Osteocyte (in vitro differentiated cells): ENCODE measurements around the gene KIZ. TPM values are rescaled to one million over a fixed set of nuclear protein-coding genes. Genes with fewer than 3 reads are reported as not detected.

Experiments used
- DNase-seq: peaks from one replicate; pipeline ENCODE4 v3.0.0; 2021; ENCODE audit warnings: mixed read lengths; ENCODE audit not compliant: unreplicated experiment; ENCODE audit errors: extremely low spot score
- H3K27ac Mint-ChIP-seq: one replicate; pipeline ENCODE4 v1.8.0; 2021; ENCODE audit warnings: mild to moderate bottlenecking, mixed read lengths; ENCODE audit not compliant: unreplicated experiment
- H3K27me3 Mint-ChIP-seq: one replicate; pipeline ENCODE4 v1.8.0; 2021; ENCODE audit warnings: mixed read lengths; ENCODE audit not compliant: unreplicated experiment
- H3K36me3 Mint-ChIP-seq: one replicate; pipeline ENCODE4 v1.8.0; 2021; ENCODE audit warnings: mixed read lengths; ENCODE audit not compliant: unreplicated experiment
- H3K4me1 Mint-ChIP-seq: one replicate; pipeline ENCODE4 v1.8.0; 2021; ENCODE audit warnings: mixed read lengths; ENCODE audit not compliant: unreplicated experiment
- H3K4me3 Mint-ChIP-seq: one replicate; pipeline ENCODE4 v1.8.0; 2021; ENCODE audit warnings: mild to moderate bottlenecking, moderate library complexity, mixed read lengths; ENCODE audit not compliant: unreplicated experiment
- H3K9me3 Mint-ChIP-seq: one replicate; pipeline ENCODE4 v1.8.0; 2021; ENCODE audit warnings: mixed read lengths; ENCODE audit not compliant: unreplicated experiment
- total RNA-seq: library from RNA; stranded (reverse); gene quantifications from 2 replicates; pipeline ENCODE4 v1.2.1, GENCODE V29; 2021
- TF ChIP-seq, protein P1 (sequence below): fragments of 200-600 bp; sonication (generic); IDR thresholded peaks from 2 replicates; pipeline ENCODE4 v1.5.0; 2021; ENCODE audit warnings: antibody characterized with exemption, mild to moderate bottlenecking, moderate library complexity

The KIZ gene
- total RNA-seq, 1 donor from 2014 or later: 21.2 TPM

DNA sequence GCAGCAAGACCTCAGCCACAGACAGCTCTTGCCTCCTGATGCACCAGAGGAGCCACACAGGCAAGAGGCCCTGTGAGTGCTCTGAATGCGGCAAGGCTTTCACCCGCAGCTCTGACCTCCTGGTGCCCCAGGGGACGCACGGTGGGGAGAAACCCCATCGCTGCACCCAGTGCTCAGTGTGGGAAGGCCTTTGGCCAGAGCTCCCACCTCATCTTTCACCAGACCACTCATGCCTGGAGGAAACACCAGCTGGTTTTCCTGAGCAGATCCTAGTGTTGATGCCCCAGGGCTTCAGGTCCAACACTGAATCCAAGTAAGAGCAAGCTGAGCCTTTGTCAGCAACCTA, 140.3 kb downstream of the KIZ start:
- no peaks in the 10 kb centered on the region for H3K9me3 Mint-ChIP-seq
- H3K4me1 Mint-ChIP-seq: no peaks in the 10 kb centered on the region
- TF ChIP-seq, protein P1, sequence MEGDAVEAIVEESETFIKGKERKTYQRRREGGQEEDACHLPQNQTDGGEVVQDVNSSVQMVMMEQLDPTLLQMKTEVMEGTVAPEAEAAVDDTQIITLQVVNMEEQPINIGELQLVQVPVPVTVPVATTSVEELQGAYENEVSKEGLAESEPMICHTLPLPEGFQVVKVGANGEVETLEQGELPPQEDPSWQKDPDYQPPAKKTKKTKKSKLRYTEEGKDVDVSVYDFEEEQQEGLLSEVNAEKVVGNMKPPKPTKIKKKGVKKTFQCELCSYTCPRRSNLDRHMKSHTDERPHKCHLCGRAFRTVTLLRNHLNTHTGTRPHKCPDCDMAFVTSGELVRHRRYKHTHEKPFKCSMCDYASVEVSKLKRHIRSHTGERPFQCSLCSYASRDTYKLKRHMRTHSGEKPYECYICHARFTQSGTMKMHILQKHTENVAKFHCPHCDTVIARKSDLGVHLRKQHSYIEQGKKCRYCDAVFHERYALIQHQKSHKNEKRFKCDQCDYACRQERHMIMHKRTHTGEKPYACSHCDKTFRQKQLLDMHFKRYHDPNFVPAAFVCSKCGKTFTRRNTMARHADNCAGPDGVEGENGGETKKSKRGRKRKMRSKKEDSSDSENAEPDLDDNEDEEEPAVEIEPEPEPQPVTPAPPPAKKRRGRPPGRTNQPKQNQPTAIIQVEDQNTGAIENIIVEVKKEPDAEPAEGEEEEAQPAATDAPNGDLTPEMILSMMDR: no peak
- H3K27ac Mint-ChIP-seq: no peak overlapping the region
- no peak overlapping the region for H3K4me3 Mint-ChIP-seq
- DNase-seq: no peak
- no peaks in the 10 kb centered on the region for H3K36me3 Mint-ChIP-seq
- peaks cover 10% of the 10 kb centered on the region for H3K27me3 Mint-ChIP-seq

DNA sequence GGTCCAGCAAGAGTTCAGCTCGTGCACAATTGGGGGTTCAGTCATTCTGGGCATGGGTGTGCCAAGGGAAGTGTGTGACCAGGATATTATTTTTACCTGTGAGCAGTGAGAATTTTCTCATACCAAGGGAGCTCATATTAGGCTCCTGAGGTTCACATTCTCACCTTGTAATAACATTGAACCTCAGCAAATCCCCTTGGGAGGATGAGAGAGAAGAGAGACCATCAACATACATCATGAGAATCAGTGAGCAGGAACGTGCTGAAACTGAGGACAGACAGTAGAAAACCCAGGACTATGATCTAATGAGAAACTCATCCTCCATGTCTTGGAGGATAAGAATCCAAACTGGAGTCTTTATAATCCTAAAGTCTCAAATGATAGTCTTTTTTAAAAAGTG, 143.9 kb downstream of the KIZ start:
- no peak for DNase-seq
- Mint-ChIP-seq H3K27me3 (peaks cover 15% of the 10 kb centered on the region), H3K36me3 (no peaks in the 10 kb centered on the region), H3K4me1 (no peaks in the 10 kb centered on the region), H3K27ac (no peak overlapping the region), H3K4me3 (no peak overlapping the region), H3K9me3 (peaks cover 3% of the 10 kb centered on the region)
- TF ChIP-seq, protein P1: no peak

DNA sequence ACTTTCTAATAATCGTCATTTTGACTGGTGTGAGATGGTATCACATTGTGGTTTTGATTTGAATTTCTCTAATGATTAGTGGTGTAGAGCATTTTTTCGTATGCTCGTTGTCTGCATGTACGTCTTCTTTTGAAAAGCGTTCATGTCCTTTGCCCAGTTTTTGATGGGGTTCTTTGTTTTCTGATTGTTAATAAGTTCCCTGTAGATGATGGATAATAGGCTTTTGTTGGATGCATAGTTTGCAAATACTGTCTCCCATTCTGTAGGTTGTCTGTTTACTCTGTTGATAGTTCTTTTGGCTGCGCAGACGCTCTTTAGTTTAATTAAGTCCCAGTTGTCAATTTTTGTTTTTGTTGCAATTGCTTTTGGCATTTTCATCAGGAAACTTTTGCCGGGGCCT, 144.9 kb downstream of the KIZ start:
- H3K27ac Mint-ChIP-seq: no peak overlapping the region
- H3K4me1 Mint-ChIP-seq: no peaks in the 10 kb centered on the region
- TF ChIP-seq, protein P1: no peak
- no peaks in the 10 kb centered on the region for H3K36me3 Mint-ChIP-seq
- peaks cover 3% of the 10 kb centered on the region for H3K9me3 Mint-ChIP-seq
- H3K27me3 Mint-ChIP-seq: peaks cover 15% of the 10 kb centered on the region
- no peak overlapping the region for H3K4me3 Mint-ChIP-seq
- no peak for DNase-seq

DNA sequence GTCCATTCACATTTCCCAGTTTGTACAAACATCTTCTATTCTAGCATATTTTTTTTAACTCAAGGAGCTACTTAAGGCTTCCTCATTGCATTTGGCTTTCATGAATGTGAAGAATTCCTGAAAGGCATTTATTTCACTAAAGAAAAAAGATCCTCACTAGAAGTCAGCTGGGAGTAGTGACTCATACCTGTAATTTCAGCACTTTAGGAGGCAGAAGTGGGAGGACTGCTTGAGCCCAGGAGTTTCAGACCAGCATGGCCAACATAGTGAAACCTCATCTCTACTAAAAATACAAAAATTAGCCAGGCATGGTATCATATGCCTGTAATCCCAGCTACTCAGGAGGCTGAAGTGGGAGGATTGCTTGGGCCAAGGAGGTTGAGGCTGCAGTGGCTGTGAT, 146.4 kb downstream of the KIZ start:
- H3K9me3 Mint-ChIP-seq: peaks cover 3% of the 10 kb centered on the region
- no peaks in the 10 kb centered on the region for H3K4me1 Mint-ChIP-seq
- no peak overlapping the region for H3K27ac Mint-ChIP-seq
- no peaks in the 10 kb centered on the region for H3K36me3 Mint-ChIP-seq
- no peak overlapping the region for H3K4me3 Mint-ChIP-seq
- no peak for DNase-seq
- peaks cover 15% of the 10 kb centered on the region for H3K27me3 Mint-ChIP-seq
- TF ChIP-seq, protein P1: no peak

DNA sequence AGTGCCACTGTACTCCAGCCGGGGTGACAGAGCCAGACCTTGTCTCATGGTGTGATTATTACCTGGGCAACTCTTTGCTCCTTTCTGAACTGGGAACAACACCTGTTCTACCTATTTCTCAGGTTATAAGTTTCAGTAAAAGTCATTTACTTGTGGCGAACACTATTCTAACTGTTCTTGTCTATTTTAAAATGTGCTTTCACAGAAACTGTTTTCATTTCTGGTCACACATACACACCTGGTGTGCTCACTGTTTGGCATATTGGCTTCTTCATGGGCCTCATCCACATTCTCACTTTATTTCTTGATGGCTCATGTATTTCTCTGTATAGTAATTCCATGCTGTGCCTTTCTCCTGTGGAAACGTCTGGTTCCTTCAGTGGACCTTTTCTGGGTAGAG, 146.8 kb downstream of the KIZ start:
- H3K9me3 Mint-ChIP-seq: peaks cover 3% of the 10 kb centered on the region
- no peaks in the 10 kb centered on the region for H3K36me3 Mint-ChIP-seq
- H3K27me3 Mint-ChIP-seq: peaks cover 15% of the 10 kb centered on the region
- no peaks in the 10 kb centered on the region for H3K4me1 Mint-ChIP-seq
- no peak for DNase-seq
- TF ChIP-seq, protein P1: no peak
- H3K4me3 Mint-ChIP-seq: no peak overlapping the region
- no peak overlapping the region for H3K27ac Mint-ChIP-seq
